T follicular helper cell (primary cell): Measurements from ENCODE around the gene NAA35.
"Not testable (repeated sequence)": the region's sequence is repeated elsewhere in the genome, so short reads cannot be mapped to it uniquely, and the experiment has no call there.

Experiments
- DNase-seq: peaks from one replicate; pipeline ENCODE4 v3.0.0-alpha.2; 2020; ENCODE audit warnings: low read depth

The NAA35 gene

DNA sequence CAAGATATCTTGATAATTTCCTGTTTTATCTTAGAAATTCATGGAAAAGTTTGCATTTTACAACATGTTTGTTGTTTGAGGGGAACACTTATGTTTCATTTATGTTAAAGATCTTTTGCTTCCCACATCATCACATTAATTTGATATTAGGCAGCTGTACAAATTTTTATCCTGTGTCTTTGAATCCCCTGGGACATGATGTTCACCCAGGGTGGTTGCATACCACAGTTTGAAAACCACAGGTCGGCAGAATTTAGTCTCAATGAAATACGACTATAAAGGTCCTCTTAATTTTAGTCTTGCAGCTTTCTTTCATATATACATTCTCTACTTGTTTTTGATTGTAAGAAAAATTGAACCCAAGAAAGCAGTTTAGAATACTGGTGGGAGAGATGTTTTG, 3.7 kb downstream of the NAA35 start:
- DNase-seq, result no peak

DNA sequence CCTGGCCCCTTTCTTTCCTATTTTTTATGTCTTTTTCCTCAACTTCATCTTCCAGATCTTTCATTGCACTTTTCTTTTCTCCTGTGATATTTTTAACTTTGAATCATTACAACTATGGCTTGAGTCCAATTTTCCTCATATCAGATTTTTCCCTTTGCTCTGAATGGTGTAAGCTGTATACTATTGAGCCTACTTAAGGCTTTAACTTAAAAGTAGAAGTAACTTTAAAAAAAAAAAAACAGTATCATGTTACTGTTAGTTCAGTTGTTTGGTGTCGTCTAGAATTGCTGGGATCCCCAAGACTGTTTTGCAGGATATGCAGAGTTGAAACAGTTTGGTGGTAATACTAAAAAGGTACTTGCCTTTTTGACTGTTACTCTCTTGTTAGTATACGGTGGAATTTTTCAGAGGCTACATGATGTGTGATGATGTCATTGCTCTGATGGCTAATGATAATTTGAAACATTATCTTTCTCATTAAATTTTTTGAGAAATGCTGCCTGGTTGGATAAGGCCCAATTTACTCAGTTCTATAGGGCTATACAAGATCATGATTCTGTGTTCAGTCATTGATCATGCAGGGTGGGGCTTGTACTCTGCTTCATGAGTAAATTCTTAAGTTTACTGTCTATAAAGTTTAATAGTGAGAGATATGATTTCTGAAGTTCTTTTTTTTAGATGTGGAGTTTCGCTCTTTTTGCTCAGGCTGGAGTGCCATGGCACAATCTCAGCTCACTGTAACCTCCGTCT, 8.8 kb downstream of the NAA35 start:
- DNase-seq, result no peak

DNA sequence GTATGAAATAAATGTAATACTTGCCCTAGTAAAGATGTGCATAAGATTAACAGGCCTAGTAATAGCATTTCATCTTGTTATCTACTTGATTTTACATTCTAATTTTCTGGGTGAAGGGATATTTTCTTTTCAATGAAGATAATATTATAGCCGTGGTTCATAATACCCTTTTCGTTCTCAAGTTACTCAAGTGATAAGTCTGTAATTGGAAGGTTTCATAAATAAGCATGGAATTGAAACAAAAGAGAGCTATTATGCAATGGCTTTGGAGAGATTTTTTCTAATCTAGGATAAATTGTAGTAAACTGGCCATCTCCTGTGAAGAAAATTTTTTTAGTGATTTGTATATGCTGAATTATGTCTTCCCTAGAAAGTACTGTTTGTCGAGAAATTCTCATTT, 19.0 kb downstream of the NAA35 start:
- no peak for DNase-seq

DNA sequence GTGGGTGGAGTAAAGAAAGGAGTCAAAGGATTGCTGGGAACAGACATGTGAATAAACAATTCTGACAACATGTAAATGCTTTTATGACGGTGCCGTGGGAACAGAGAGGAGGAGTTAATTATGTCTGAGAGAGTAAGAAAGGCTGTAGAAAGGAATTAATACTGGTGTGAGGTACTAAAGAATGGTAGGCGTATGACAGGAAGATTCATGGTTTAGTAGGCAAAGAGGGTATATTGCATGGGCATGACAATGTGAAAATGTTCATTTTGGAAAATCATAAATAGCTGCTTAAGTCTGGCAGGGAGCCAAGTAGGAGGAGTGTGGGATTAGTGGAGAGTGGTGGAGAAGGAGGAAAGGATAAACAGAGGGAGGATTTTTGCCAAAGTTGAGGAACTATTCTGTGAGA, 19.7 kb downstream of the NAA35 start:
- no peak for DNase-seq

DNA sequence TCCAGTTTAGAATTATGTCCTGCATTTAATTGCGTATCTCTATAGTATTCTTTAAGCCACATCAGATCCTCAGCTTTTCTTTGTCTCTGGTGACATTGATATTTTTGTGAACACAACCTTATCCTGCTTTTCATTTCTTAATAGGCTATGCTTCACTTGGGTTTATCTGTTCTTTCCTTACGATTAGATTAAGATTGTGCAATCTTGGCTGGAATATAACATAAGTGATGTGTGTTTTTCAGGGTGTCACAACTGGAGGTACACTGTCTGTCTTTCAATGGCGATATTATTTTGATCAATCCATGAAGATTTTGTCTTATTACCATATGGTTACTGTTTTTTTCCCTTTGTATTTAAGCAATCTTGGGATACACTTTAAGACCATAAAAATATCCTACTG, 23.6 kb downstream of the NAA35 start:
- DNase-seq, result no peak

DNA sequence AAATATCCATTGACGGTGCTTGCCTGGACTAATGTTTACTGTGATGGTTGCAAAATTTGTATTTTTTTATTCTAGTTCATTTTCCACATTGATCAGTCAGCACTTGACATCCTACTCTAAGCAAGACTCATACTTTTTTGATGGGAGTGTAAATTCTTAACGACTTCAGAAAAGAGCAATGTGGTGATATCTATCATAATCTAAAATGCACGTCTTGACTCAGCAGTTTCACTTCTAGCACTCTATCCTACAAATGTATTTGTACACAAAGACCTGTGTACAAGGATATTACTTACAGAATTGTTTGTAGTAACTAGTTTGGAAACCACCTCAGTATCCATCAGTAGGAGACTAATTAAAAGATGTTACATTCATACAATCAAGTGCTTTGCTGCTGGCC, 24.0 kb downstream of the NAA35 start:
- DNase-seq, result no peak

DNA sequence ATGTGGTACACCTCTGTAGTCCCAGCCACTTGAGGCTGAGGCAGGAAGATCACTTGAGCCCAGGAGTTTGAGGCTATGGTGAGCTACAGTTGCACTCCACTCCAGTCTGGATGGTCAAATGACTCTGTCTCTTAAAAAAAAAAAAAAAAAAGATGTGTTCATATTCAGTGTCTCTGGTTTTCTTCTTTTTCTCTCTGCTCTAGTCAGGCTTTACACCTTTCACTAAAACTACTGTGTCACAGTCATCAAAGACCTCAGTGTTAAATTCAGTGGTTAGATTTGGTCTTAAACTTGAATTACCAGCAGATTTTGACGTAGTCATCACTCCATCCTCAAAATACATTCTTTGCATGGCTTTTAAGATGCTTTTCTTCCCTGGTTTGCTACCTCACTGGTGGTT, 28.8 kb downstream of the NAA35 start:
- DNase-seq, result no peak

DNA sequence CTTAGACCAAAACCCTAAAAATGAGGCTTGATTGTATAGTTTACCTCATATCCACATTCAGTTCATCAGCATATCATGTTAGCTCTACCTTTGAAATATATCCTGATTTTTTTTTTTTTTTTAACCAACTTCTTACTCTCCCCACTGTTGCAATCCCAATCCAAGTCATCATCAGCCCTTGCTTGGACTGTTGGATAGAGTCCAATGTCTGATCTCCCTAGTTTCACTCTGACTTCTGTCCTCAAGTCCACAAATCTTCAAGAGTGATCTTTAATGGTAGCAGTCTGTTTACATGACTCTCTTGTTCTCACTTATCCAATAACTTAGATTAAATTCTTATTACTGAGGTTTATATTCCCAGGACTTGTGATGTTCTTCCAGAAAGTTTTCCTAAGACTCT, 30.8 kb downstream of the NAA35 start:
- no peak for DNase-seq

DNA sequence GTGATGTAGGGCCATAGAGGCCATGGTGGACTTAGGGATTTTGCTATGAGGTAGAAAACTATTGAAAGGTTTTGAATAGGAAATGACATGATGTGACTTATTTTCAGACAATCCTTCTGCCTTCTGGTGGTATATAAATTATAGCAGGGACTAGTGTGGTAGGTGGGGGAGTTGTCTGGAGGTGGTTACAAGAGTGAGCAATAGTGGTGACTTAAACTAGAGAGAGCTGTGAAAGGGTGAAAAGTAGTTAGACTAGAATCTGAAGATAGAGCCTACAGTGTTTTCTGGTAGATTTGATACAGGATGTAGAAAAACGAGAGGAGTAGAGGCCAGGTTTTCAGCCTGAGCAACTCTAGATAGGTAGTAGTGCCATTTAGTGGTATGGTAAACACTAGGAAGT, 32.3 kb downstream of the NAA35 start:
- DNase-seq, result no peak

- DNase-seq, result not testable (repeated sequence)
Observed at GRCh38 chr9:85974055-85974547, 33.2 kb downstream of the NAA35 start.

DNA sequence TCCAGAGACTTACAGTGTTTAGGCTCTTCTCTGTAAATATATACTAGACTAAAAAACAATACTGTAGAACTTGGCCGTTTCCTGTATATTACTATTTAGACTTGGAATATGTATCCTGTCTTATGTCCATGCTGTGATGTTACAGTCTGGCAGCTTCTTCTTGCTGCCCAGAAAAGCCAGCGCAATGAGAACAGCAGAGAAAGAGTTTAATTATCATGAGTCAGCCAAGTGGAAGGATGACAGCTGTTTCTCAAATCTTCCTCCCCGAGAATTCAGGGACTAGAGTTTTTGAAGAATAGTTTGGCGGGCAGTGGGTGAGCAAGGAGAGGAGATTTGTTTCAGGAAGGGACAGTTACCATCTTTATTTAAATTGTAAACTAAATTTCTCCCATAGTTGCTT, 37.5 kb downstream of the NAA35 start:
- no peak for DNase-seq

GRCh38 chr9:85981369-85981768, 40.4 kb downstream of the NAA35 start:
- no peak for DNase-seq

DNA sequence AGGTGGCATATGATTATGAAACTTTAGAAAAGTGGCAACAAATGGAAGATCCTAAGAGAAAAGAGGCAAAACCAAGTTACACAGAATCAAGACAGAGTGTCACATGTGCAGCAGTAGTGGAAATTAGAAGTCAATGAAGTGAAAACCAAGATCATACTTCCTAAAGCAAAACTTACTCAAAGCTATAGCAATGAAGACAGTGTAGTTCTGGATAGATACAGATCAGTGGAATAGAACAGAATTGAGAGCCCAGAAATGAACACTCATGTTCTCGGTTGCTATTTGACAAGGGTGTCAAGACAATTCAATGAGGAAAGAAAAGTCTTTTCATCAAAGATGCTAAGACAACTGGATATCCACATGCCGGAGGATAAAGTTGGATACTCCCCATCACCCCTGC, 43.5 kb downstream of the NAA35 start:
- DNase-seq, result no peak

DNA sequence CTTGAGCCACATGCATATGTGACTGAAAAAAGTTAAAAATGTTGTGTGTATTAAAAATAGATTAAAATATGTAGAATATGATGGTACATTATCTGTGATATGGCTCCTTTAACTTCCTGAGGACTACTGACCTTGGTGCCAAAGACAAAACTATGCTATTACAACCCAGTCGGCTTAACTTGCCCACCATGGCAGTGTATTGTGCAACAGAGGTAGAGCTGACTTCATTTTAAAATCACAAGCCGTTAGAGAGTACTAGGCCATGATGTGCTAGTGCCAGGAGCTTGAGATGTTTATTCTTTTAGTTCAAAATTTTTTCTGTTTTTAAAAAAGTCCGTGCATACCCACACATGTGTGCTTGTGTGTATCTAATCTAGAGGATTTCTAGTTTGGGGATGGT, 46.3 kb downstream of the NAA35 start:
- no peak for DNase-seq

- no peak for DNase-seq
Observed at GRCh38 chr9:85994191-85994590, 53.2 kb downstream of the NAA35 start.

- DNase-seq, result no peak
Observed at GRCh38 chr9:85995097-85995496, 54.2 kb downstream of the NAA35 start.

DNA sequence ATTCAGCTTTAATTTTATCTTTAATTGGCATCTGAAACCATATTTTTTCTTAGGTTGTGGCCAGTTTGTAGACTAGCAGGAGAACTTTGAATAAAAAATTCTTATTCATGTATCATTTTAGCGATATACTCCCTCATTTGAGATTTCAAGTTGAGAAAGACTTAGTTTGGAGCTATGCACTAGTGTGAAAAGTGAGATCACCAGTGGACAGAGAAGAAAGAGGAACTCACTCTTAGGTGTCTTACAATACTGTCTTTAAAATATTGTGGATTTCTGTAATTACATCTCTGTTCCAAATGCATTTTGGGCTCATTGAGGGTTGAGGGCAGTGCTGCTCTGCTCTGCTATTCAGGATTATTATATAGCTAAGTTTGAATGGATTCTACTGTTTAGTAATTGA, 54.7 kb downstream of the NAA35 start:
- no peak for DNase-seq

DNA sequence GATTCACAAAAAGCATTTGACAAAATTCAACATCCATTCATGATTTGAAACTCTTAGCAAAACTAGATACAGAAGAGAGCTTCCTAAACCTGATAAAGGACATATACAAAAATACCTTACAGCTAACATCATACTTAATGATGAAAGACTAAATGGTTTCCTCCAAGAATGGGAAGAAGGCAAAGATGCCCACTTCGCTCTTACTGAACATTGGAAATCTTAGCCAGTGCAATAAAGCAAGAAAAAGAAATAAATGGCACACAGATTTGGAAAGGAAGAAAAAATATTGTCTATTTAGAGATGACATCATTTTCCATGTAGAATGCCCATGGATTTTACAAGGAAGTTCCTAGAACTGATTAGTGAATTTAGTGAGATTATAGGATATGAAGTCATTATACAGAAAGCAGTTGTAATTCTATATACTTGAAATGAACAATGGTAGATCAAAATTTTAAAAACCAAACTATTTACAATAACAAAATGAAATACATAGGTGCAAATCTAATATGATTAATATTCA, 64.4 kb downstream of the NAA35 start:
- no peak for DNase-seq

GRCh38 chr9:86009133-86009532, 68.2 kb downstream of the NAA35 start:
- no peak for DNase-seq

GRCh38 chr9:86020731-86021130, 79.8 kb downstream of the NAA35 start:
- no peak for DNase-seq

DNA sequence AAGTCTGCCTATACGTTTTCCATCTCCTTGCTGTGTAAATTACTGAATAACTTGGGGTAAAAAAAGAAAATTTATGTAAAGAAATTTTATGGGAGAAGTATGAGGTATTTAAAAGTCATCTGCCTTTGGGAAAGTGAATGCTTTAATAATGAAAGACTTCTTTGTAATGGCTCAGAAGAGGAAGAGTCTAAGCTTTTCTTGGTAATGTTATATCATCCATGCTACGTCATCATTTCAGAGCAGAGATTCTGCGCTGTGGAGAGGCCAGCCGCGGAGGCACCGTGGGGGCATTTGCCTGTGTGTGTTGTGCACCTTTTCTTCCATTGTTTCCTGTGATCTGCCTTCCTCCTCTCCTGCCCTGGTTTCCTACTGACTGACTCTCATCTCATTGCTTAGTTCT, 80.2 kb downstream of the NAA35 start:
- no peak for DNase-seq

- DNase-seq, result no peak
Observed at GRCh38 chr9:86022687-86023266, 81.8 kb downstream of the NAA35 start.

- DNase-seq, result no peak
Observed at GRCh38 chr9:86027767-86028166, 86.8 kb downstream of the NAA35 start.
